GM18873 (cell line): Measurements from ENCODE around the gene DSG3.

Experiments used
- ATAC-seq: cut with Tn5 transposase; IDR thresholded peaks from one replicate; pipeline ENCODE4 v1.9.1; 2021; ENCODE audit warnings: mild to moderate bottlenecking, moderate library complexity, moderate number of reproducible peaks; ENCODE audit not compliant: unreplicated experiment, low FRiP score

Gene DSG3

GRCh38 chr18:31429623-31430022 lies 17.9 kb upstream of the DSG3 start:
- ATAC-seq, result no peak

GRCh38 chr18:31430072-31430471 lies 17.5 kb upstream of the DSG3 start:
- ATAC-seq, result no peak

- no peak for ATAC-seq
Measured at GRCh38 chr18:31430554-31430953, 17.0 kb upstream of the DSG3 start.

- ATAC-seq, result no peak
Measured at GRCh38 chr18:31432316-31432715, 15.2 kb upstream of the DSG3 start.

GRCh38 chr18:31436825-31437224 lies 10.7 kb upstream of the DSG3 start:
- no peak for ATAC-seq

GRCh38 chr18:31438402-31438801 lies 9.1 kb upstream of the DSG3 start:
- peak; percentile 60 for ATAC-seq

- ATAC-seq, result no peak
Measured at GRCh38 chr18:31439807-31440325, 7.7 kb upstream of the DSG3 start.

GRCh38 chr18:31440787-31441186 lies 6.8 kb upstream of the DSG3 start:
- no peak for ATAC-seq

- ATAC-seq, result no peak
Measured at GRCh38 chr18:31441493-31441892, 6.0 kb upstream of the DSG3 start.

- ATAC-seq, result no peak
Measured at GRCh38 chr18:31444142-31444541, 3.4 kb upstream of the DSG3 start.

GRCh38 chr18:31445908-31446307 lies 1.6 kb upstream of the DSG3 start:
- ATAC-seq, result no peak

- ATAC-seq, result no peak
Measured at GRCh38 chr18:31446854-31447253, 687 bp upstream of the DSG3 start.

- no peak for ATAC-seq
Measured at GRCh38 chr18:31450409-31450808, 2.9 kb downstream of the DSG3 start.

GRCh38 chr18:31451625-31452024 lies 4.1 kb downstream of the DSG3 start:
- ATAC-seq, result no peak

GRCh38 chr18:31454066-31454708 lies 6.6 kb downstream of the DSG3 start:
- no peak for ATAC-seq

- no peak for ATAC-seq
Measured at GRCh38 chr18:31469629-31470028, 22.1 kb downstream of the DSG3 start.

GRCh38 chr18:31478688-31479087 lies 31.1 kb downstream of the DSG3 start:
- no peak for ATAC-seq

GRCh38 chr18:31482051-31482450 lies 34.5 kb downstream of the DSG3 start:
- no peak for ATAC-seq

- ATAC-seq, result no peak
Measured at GRCh38 chr18:31483396-31483795, 35.9 kb downstream of the DSG3 start.

GRCh38 chr18:31484461-31484860 lies 36.9 kb downstream of the DSG3 start:
- ATAC-seq, result no peak

- no peak for ATAC-seq
Measured at GRCh38 chr18:31486165-31486564, 38.6 kb downstream of the DSG3 start.

GRCh38 chr18:31487246-31488015 lies 39.9 kb downstream of the DSG3 start:
- ATAC-seq, result no peak
